IPS-15b (cell line): ENCODE measurements around the gene ZAP70.

Experiments
- H3K27me3 ChIP-seq: one replicate; pipeline ENCODE4 v1.6.1; 2013; ENCODE audit warnings: low read length; ENCODE audit not compliant: control insufficient read depth, insufficient read depth
- H3K36me3 ChIP-seq: one replicate; pipeline ENCODE4 v1.6.1; 2013; ENCODE audit warnings: low read length; ENCODE audit not compliant: control insufficient read depth, insufficient read depth
- H3K4me1 ChIP-seq: one replicate; pipeline ENCODE4 v1.6.1; 2013; ENCODE audit warnings: mild to moderate bottlenecking, low read length; ENCODE audit not compliant: control insufficient read depth, insufficient read depth
- H3K4me3 ChIP-seq: one replicate; pipeline ENCODE4 v1.5.1; 2013; ENCODE audit warnings: low read depth, low read length
- H3K9ac ChIP-seq: one replicate; pipeline ENCODE4 v1.6.1; 2013; ENCODE audit warnings: low read depth, mild to moderate bottlenecking, low read length
- H3K9me3 ChIP-seq: one replicate; pipeline ENCODE4 v1.6.1; 2013; ENCODE audit warnings: mild to moderate bottlenecking, low read length; ENCODE audit not compliant: control insufficient read depth, insufficient read depth

The ZAP70 gene

GRCh38 chr2:97722227-97722626, 8.9 kb downstream of the ZAP70 start:
- Histone ChIP-seq H3K36me3 (no peaks in the 10 kb centered on the region), H3K9me3 (no peaks in the 10 kb centered on the region), H3K27me3 (no peaks in the 10 kb centered on the region), H3K4me3 (no peak overlapping the region), H3K4me1 (peaks cover 10% of the 10 kb centered on the region), H3K9ac (no peak overlapping the region)

GRCh38 chr2:97723156-97724072, 10.0 kb downstream of the ZAP70 start:
- no peaks in the 10 kb centered on the region for H3K36me3 ChIP-seq
- no peaks in the 10 kb centered on the region for H3K27me3 ChIP-seq
- H3K9me3 ChIP-seq: no peaks in the 10 kb centered on the region
- H3K9ac ChIP-seq: no peak overlapping the region
- H3K4me1 ChIP-seq: peaks cover 10% of the 10 kb centered on the region
- H3K4me3 ChIP-seq: no peak overlapping the region

- H3K9me3 ChIP-seq: no peaks in the 10 kb centered on the region
- H3K4me1 ChIP-seq: peaks cover 10% of the 10 kb centered on the region
- no peaks in the 10 kb centered on the region for H3K27me3 ChIP-seq
- H3K36me3 ChIP-seq: no peaks in the 10 kb centered on the region
- no peak overlapping the region for H3K4me3 ChIP-seq
- no peak overlapping the region for H3K9ac ChIP-seq
Observed at GRCh38 chr2:97724073-97724410, 10.7 kb downstream of the ZAP70 start.

DNA sequence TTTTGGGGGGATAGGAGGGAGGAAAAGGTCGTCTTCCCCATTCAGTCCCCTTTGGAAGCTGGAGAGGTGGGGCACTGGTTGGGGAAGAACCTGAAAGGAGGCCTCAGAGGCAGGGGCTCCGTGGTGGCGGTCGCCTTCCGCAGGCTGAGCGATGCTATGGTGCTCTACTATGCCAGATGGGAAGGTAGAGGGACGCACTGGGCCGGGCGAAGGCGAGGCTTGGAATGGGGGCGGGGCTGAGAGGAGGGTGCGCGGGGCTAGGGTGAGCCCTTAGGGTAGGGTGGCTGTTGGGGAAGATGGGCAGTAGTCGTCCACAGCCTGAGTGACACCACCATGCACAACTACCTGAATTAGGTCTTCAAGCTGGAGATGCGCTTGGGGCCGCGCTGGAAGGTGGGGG, 11.1 kb downstream of the ZAP70 start:
- no peaks in the 10 kb centered on the region for H3K36me3 ChIP-seq
- no peak overlapping the region for H3K9ac ChIP-seq
- peaks cover 9% of the 10 kb centered on the region for H3K4me1 ChIP-seq
- no peak overlapping the region for H3K4me3 ChIP-seq
- no peaks in the 10 kb centered on the region for H3K27me3 ChIP-seq
- no peaks in the 10 kb centered on the region for H3K9me3 ChIP-seq

GRCh38 chr2:97724946-97725688, 11.7 kb downstream of the ZAP70 start:
- H3K4me3 ChIP-seq: no peak overlapping the region
- no peaks in the 10 kb centered on the region for H3K36me3 ChIP-seq
- H3K9ac ChIP-seq: no peak overlapping the region
- no peaks in the 10 kb centered on the region for H3K27me3 ChIP-seq
- no peaks in the 10 kb centered on the region for H3K9me3 ChIP-seq
- H3K4me1 ChIP-seq: peaks cover 4% of the 10 kb centered on the region

DNA sequence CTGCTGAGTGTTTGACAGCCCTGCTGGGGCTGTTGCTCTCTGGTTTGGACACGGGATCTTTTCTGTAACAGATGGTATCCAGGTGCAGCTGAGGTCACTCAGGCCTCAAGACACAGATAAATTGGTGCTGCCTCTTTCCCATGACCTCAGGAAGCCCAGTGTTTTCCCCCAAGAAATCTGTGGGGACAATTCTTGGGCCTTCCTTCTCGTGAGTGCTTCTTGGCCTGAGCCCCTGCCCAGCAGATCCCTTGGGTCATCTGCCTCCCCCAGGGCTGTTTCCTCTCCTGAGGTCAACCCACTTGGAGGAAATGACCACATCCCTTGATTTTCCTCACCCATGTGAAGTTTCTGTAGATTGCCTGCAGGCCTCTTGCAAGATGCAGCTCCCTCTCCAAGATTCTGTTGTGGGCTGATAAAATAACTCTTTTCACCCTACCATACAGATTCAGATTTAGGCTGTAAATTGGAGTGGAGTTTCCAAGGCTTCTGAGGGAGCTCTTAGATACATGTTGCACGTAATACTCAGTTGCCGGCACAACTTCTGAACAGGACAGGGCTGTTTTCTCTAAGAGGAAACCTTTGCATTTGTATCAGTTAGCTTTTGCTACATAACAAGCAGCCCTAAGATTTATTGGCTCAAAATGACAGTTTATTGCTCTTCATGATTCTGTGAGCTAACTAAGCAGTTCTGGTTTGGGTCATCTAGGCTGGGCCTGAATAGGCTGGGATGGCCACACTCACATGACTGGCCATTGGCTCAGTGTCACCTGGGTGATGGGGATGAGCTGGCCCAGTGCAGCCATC, 13.1 kb downstream of the ZAP70 start:
- no peaks in the 10 kb centered on the region for H3K36me3 ChIP-seq
- no peak overlapping the region for H3K4me3 ChIP-seq
- H3K9ac ChIP-seq: no peak overlapping the region
- no peaks in the 10 kb centered on the region for H3K9me3 ChIP-seq
- H3K4me1 ChIP-seq: no peaks in the 10 kb centered on the region
- H3K27me3 ChIP-seq: no peaks in the 10 kb centered on the region

GRCh38 chr2:97727296-97727695, 13.9 kb downstream of the ZAP70 start:
- Histone ChIP-seq H3K36me3 (no peaks in the 10 kb centered on the region), H3K4me3 (no peak overlapping the region), H3K9me3 (no peaks in the 10 kb centered on the region), H3K9ac (no peak overlapping the region), H3K27me3 (no peaks in the 10 kb centered on the region), H3K4me1 (no peaks in the 10 kb centered on the region)

DNA sequence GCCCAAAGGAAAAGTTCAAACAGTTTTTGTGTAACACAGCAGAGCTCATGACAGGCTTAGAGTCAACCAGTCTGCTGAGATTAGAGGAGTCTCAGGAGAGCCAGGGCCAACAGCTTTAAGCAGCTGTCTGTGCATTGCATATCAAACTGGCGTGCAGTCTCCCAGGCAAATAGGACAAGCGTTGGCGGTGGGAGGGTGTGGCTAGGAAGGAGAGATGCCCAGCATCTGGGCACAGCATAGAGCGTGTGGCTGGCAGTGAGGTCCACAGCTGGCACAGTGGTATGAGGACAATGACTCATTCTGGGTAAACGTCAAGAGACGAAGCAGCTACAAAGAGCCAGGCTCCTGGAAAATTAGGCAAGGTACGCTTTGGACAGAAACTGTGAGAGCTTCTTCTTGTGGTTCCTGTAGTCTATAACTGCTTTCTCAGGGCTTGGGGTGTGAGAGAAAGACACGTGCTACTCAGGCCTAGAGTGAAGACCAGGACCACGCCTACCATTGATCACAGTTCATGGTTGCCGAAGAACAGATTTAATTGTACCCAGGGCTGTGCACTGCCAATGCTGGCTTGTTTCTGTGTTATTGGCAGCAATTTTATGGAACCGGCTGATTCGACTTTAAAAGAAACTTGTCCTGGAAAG, 14.8 kb downstream of the ZAP70 start:
- Histone ChIP-seq H3K4me1 (no peaks in the 10 kb centered on the region), H3K9me3 (no peaks in the 10 kb centered on the region), H3K9ac (no peak overlapping the region), H3K36me3 (no peaks in the 10 kb centered on the region), H3K4me3 (no peak overlapping the region), H3K27me3 (no peaks in the 10 kb centered on the region)

GRCh38 chr2:97730245-97730644, 16.9 kb downstream of the ZAP70 start:
- Histone ChIP-seq H3K9me3 (no peaks in the 10 kb centered on the region), H3K27me3 (no peaks in the 10 kb centered on the region), H3K9ac (no peak overlapping the region), H3K4me3 (no peak overlapping the region), H3K36me3 (no peaks in the 10 kb centered on the region), H3K4me1 (no peaks in the 10 kb centered on the region)

GRCh38 chr2:97731274-97732020, 18.1 kb downstream of the ZAP70 start:
- no peaks in the 10 kb centered on the region for H3K4me1 ChIP-seq
- H3K4me3 ChIP-seq: no peak overlapping the region
- no peaks in the 10 kb centered on the region for H3K36me3 ChIP-seq
- H3K27me3 ChIP-seq: no peaks in the 10 kb centered on the region
- no peaks in the 10 kb centered on the region for H3K9me3 ChIP-seq
- H3K9ac ChIP-seq: no peak overlapping the region
